ENCODE results near the gene TOX2. TPM values are rescaled to one million over a fixed set of nuclear protein-coding genes. Genes with fewer than 3 reads are reported as not detected.
A peak's percentile ranks its signal among the peaks of the same experiment; 100 is the strongest.

TOX2 gene
- total and polyA plus RNA-seq, 2 donors from 2014 or later, result 4.7 to 5.9 TPM

GRCh38 chr20:43910564-43910963 lies 4.1 kb upstream of the TOX2 start:
- FAIRE-seq (no peak), DNase-seq (no peak)
- TF ChIP-seq CTCF (IDR thresholded peaks at IDR 0.05; ENCODE audit: borderline replicate concordance, extremely low read depth, insufficient read depth), result no peak
- Histone ChIP-seq H3K27ac (ENCODE audit: low read depth in 2 of 2, low read length in 2 of 2) (no peak overlapping the region), H3K9me3 (ENCODE audit: control insufficient read depth in 2 of 3, insufficient read depth in 1 of 3, low read length in 3 of 3) (peaks cover 0 to 8% (median 3%) of the 10 kb centered on the region in 3 donors), H3K27me3 (ENCODE audit: control insufficient read depth, insufficient read depth, low read length) (peaks cover 6% of the 10 kb centered on the region), H3K4me3 (ENCODE audit: low read length in 3 of 3) (no peak overlapping the region), H3K9ac (ENCODE audit: low read length in 3 of 3) (no peak overlapping the region), H3K36me3 (ENCODE audit: control insufficient read depth in 2 of 3, insufficient read depth in 3 of 3, low read length in 3 of 3) (no peaks in the 10 kb centered on the region), H3K4me1 (ENCODE audit: control insufficient read depth in 2 of 3, insufficient read depth in 2 of 3, low read depth in 1 of 3, low read length in 3 of 3) (peaks cover 0 to 3% (median 0%) of the 10 kb centered on the region in 3 donors)
- intact Hi-C loops (cut with DNase I), result no loop called here

- Histone ChIP-seq H3K36me3 (ENCODE audit: control insufficient read depth in 2 of 3, insufficient read depth in 3 of 3, low read length in 3 of 3) (no peaks in the 10 kb centered on the region), H3K4me3 (ENCODE audit: low read length in 3 of 3) (no peak overlapping the region), H3K27me3 (ENCODE audit: control insufficient read depth, insufficient read depth, low read length) (peaks cover 6% of the 10 kb centered on the region), H3K4me1 (ENCODE audit: control insufficient read depth in 2 of 3, insufficient read depth in 2 of 3, low read depth in 1 of 3, low read length in 3 of 3) (peaks cover 0 to 5% (median 0%) of the 10 kb centered on the region in 3 donors), H3K9me3 (ENCODE audit: control insufficient read depth in 2 of 3, insufficient read depth in 1 of 3, low read length in 3 of 3) (peaks cover 0 to 8% (median 3%) of the 10 kb centered on the region in 3 donors), H3K9ac (ENCODE audit: low read length in 3 of 3) (no peak overlapping the region), H3K27ac (ENCODE audit: low read depth in 2 of 2, low read length in 2 of 2) (no peak overlapping the region)
- peak in 1 of 5 donors; percentile 24 for DNase-seq
- TF ChIP-seq CTCF (IDR thresholded peaks at IDR 0.05; ENCODE audit: borderline replicate concordance, extremely low read depth, insufficient read depth), result no peak
- intact Hi-C loops (cut with DNase I), result no loop called here
- FAIRE-seq, result no peak
Measured at GRCh38 chr20:43911066-43911465, 3.6 kb upstream of the TOX2 start.

GRCh38 chr20:43913291-43914025 lies 1.2 kb upstream of the TOX2 start:
- Histone ChIP-seq H3K27ac (ENCODE audit: low read depth in 2 of 2, low read length in 2 of 2) (no peak overlapping the region), H3K9me3 (ENCODE audit: control insufficient read depth in 2 of 3, insufficient read depth in 1 of 3, low read length in 3 of 3) (peaks cover 0 to 8% (median 3%) of the 10 kb centered on the region in 3 donors), H3K4me3 (ENCODE audit: low read length in 3 of 3) (no peak overlapping the region), H3K27me3 (ENCODE audit: control insufficient read depth, insufficient read depth, low read length) (peaks cover 13% of the 10 kb centered on the region), H3K4me1 (ENCODE audit: control insufficient read depth in 2 of 3, insufficient read depth in 2 of 3, low read depth in 1 of 3, low read length in 3 of 3) (peaks cover 0 to 5% (median 0%) of the 10 kb centered on the region in 3 donors), H3K36me3 (ENCODE audit: control insufficient read depth in 2 of 3, insufficient read depth in 3 of 3, low read length in 3 of 3) (no peaks in the 10 kb centered on the region), H3K9ac (ENCODE audit: low read length in 3 of 3) (no peak overlapping the region)
- FAIRE-seq, result no peak
- DNase-seq, result peak in 1 of 5 donors; percentile 27
- intact Hi-C loops (cut with DNase I), result no loop called here
- no peak for TF ChIP-seq CTCF (IDR thresholded peaks at IDR 0.05; ENCODE audit: borderline replicate concordance, extremely low read depth, insufficient read depth)
